GM12878 (cell line): Measurements from ENCODE around the gene C4orf33. TPM values are rescaled to one million over a fixed set of nuclear protein-coding genes. Genes with fewer than 3 reads are reported as not detected.

ENCODE experiments used
- ATAC-seq: fragments of 200-7000 bp; cut with Tn5 transposase; 3 replicates; pipeline ENCODE4 v1.9.1; 2020; ENCODE audit warnings: mild to moderate bottlenecking, moderate library complexity
- BruUV-seq: library from RNA; stranded (reverse); fragments of 400-500 nt; replicated peaks from 2 replicates; lab custom pipeline; 2021; lab: Mats Ljungman, UMichigan
- CTCF ChIA-PET: fragments of 300-600 bp; sonication (Branson Sonifier 250); formaldehyde crosslinking; extraction: SDS; loops from one replicate; lab custom pipeline; 2021; ENCODE audit warnings: inconsistent platforms; lab: Yijun Ruan, JAX
- POLR2A ChIA-PET: fragments of 350-600 bp; formaldehyde crosslinking; extraction: SDS; loops from one replicate; lab custom pipeline; 2021; ENCODE audit warnings: inconsistent platforms; lab: Charles Lee
- RAD21 ChIA-PET: fragments of 300-600 bp; sonication (Branson Sonifier 250); formaldehyde crosslinking; loops from one replicate; lab custom pipeline; 2023; ENCODE audit warnings: antibody characterized with exemption; ENCODE audit not compliant: unreplicated experiment; lab: Charles Lee
- SMC1A ChIA-PET: fragments of 300-600 bp; sonication (Branson Sonifier 250); formaldehyde crosslinking; loops from one replicate; lab custom pipeline; 2023; ENCODE audit not compliant: unreplicated experiment, uncharacterized antibody; lab: Charles Lee
- DNase-seq: peaks from one replicate; pipeline ENCODE4 v3.0.0-alpha.2; 2011; ENCODE audit warnings: low read depth, low spot score
- FAIRE-seq: peaks from 3 replicates; lab custom pipeline; 2011; peaks lifted over from hg19 to GRCh38; lab: Jason Lieb, UNC
- H2AFZ ChIP-seq: 2 replicates; pipeline ENCODE4 v1.6.0; 2011; ENCODE audit warnings: low read depth, low read length, control low read depth; ENCODE audit not compliant: control insufficient read depth
- H3K27ac ChIP-seq: 2 replicates; pipeline ENCODE4 v1.5.1; 2011; ENCODE audit warnings: control low read depth; ENCODE audit not compliant: control insufficient read depth, insufficient read depth
- H3K27me3 ChIP-seq, 2 experiments: replicated peaks in 1 of 2; 2 replicates each; pipeline versions ENCODE4 v1.6.0 to v1.6.1; 2011; ENCODE audit warnings: low read length in 1 of 2; ENCODE audit not compliant: control insufficient read depth in 2 of 2, insufficient read depth in 2 of 2
- H3K36me3 ChIP-seq, 2 experiments: 2 replicates each; pipeline ENCODE4 v1.5.1; 2011; ENCODE audit warnings: low read length in 1 of 2; ENCODE audit not compliant: control insufficient read depth in 2 of 2, insufficient read depth in 2 of 2
- H3K4me1 ChIP-seq: 2 replicates; pipeline ENCODE4 v1.6.1; 2011; ENCODE audit warnings: mild to moderate bottlenecking, low read length, moderate library complexity, mixed read lengths; ENCODE audit not compliant: control insufficient read depth, insufficient read depth
- H3K4me2 ChIP-seq: 2 replicates; pipeline ENCODE4 v1.6.0; 2011; ENCODE audit warnings: control low read depth; ENCODE audit not compliant: control insufficient read depth, insufficient read depth
- H3K4me3 ChIP-seq: fragments of 200-600 bp; sonication (generic); 2 replicates; pipeline ENCODE4 v1.5.1; 2016
- H3K79me2 ChIP-seq: 2 replicates; pipeline ENCODE4 v1.6.0; 2011; ENCODE audit warnings: low read length; ENCODE audit not compliant: control insufficient read depth, insufficient read depth
- H3K9ac ChIP-seq: 2 replicates; pipeline ENCODE4 v1.8.0; 2011; ENCODE audit warnings: low read length, control low read depth, mixed read lengths; ENCODE audit not compliant: control insufficient read depth, insufficient read depth
- H3K9me3 ChIP-seq: replicated peaks from 3 replicates; pipeline ENCODE4 v1.5.1; 2011; ENCODE audit warnings: mild to moderate bottlenecking, low read length; ENCODE audit not compliant: control insufficient read depth, insufficient read depth
- H4K20me1 ChIP-seq: 2 replicates; pipeline ENCODE4 v1.6.0; 2011; ENCODE audit not compliant: control insufficient read depth, insufficient read depth
- CEBPZ ChIP-seq: fragments of 150-350 bp; IDR thresholded peaks from 2 replicates; pipeline ENCODE4 v1.6.1; 2016; ENCODE audit warnings: low read depth, low read length
- CHD4 ChIP-seq: fragments of 200-600 bp; sonication (generic); IDR thresholded peaks from 2 replicates; pipeline ENCODE4 v1.6.1; 2016; ENCODE audit warnings: mild to moderate bottlenecking
- E4F1 ChIP-seq: fragments of 450-650 bp; IDR thresholded peaks from 2 replicates; pipeline ENCODE4 v1.6.1; 2018; ENCODE audit warnings: borderline replicate concordance, mild to moderate bottlenecking; ENCODE audit not compliant: partially characterized antibody
- ESRRA ChIP-seq: IDR thresholded peaks from 2 replicates; pipeline ENCODE4 v1.6.1; 2012; ENCODE audit warnings: mild to moderate bottlenecking, low read length, improper control_type of control experiment
- FOS ChIP-seq: IDR thresholded peaks from 3 replicates; pipeline ENCODE4 v1.6.1; 2011; ENCODE audit warnings: borderline replicate concordance; ENCODE audit not compliant: insufficient read length; ENCODE audit errors: extremely low read depth
- IKZF1 ChIP-seq: fragments of 450-650 bp; conservative IDR thresholded peaks from 2 replicates; pipeline ENCODE4 v1.6.1; 2017; ENCODE audit warnings: antibody characterized with exemption, mild to moderate bottlenecking
- KAT2A ChIP-seq: conservative IDR thresholded peaks from 2 replicates; pipeline ENCODE4 v1.6.1; 2011; ENCODE audit warnings: low read depth, low read length; ENCODE audit not compliant: control insufficient read depth
- NFYA ChIP-seq: IDR thresholded peaks from 2 replicates; pipeline ENCODE4 v1.6.1; 2011; ENCODE audit warnings: low read depth, mild to moderate bottlenecking, low read length, improper control_type of control experiment, borderline replicate concordance
- NR2F1 ChIP-seq: fragments of 450-650 bp; conservative IDR thresholded peaks from 2 replicates; pipeline ENCODE4 v1.6.1; 2017; ENCODE audit warnings: mild to moderate bottlenecking
- NRF1 ChIP-seq: conservative IDR thresholded peaks from 2 replicates; pipeline ENCODE4 v1.6.1; 2011; ENCODE audit warnings: mild to moderate bottlenecking, low read depth, low read length, improper control_type of control experiment
- POLR2AphosphoS2 ChIP-seq: IDR thresholded peaks from 2 replicates; pipeline ENCODE4 v1.6.1; 2011; ENCODE audit warnings: low read depth, mild to moderate bottlenecking, low read length, improper control_type of control experiment, moderate library complexity
- RFX5 ChIP-seq: IDR thresholded peaks from 2 replicates; pipeline ENCODE4 v1.6.1; 2011; ENCODE audit warnings: low read depth, low read length, improper control_type of control experiment
- SMAD5 ChIP-seq: IDR thresholded peaks from 2 replicates; pipeline ENCODE4 v1.6.1; 2016; ENCODE audit warnings: antibody characterized with exemption, low read depth
- USF2 ChIP-seq: IDR thresholded peaks from 2 replicates; pipeline ENCODE4 v1.6.1; 2011; ENCODE audit warnings: low read depth, low read length, improper control_type of control experiment, borderline replicate concordance
- YBX1 ChIP-seq: fragments of 450-650 bp; IDR thresholded peaks from 2 replicates; pipeline ENCODE4 v1.6.1; 2016; ENCODE audit warnings: antibody characterized with exemption
- ZNF274 ChIP-seq: IDR thresholded peaks from one replicate; pipeline ENCODE4 v1.8.0; 2011; ENCODE audit not compliant: insufficient read length, insufficient read depth
- WGBS: methylation state at CpG from one replicate; pipeline ENCODE4 v1.1.6; 2016; ENCODE audit warnings: low lambda C conversion rate; ENCODE audit not compliant: insufficient replicate concordance, insufficient coverage; ENCODE audit errors: missing lambda C conversion rate; 5-methylcytosine and 5-hydroxymethylcytosine counted together
- in situ Hi-C: fragments of 300-500 bp; cut with MboI; formaldehyde crosslinking; loops from 9 replicates; pipeline ENCODE4 v1.14.3; 2018; ENCODE audit warnings: mixed read lengths
- intact Hi-C: fragments of 100-400 bp; cut with micrococcal nuclease; formaldehyde crosslinking; loops from one replicate; pipeline ENCODE4 v1.14.2; 2022; ENCODE audit not compliant: unreplicated experiment
- polyA plus RNA-seq, 11 experiments: library from polyadenylated mRNA; depleted of rRNA in 4 of 11; unstranded in 6 of 11; stranded (reverse) in 5 of 11; fragments of >200 nt; fragmentation: Nextera tagmentation in 4 of 11; fragmentation: Illumina TruSeq in 1 of 11; extraction: Ambion mirVana in 4 of 11; extraction: Trizol in 1 of 11; gene quantifications; 1 replicate in 1 of 11; 2 replicates in 10 of 11; pipeline versions ENCODE4 v1.2.1 to v1.2.3, GENCODE V29; 2011 to 2016; ENCODE audit warnings: inconsistent platforms in 2 of 11, missing spikeins in 2 of 11, low read depth in 1 of 11
- total RNA-seq, 4 experiments: library from RNA; depleted of rRNA in 3 of 4; stranded (reverse); fragments of >200 nt in 3 of 4; fragmentation: Illumina TruSeq in 1 of 4; extraction: Trizol in 1 of 4; gene quantifications; 2 replicates each; pipeline versions ENCODE4 v1.2.1 to v1.2.3, GENCODE V29; 2013 to 2021
- TF ChIP-seq, protein P1 (sequence below): IDR thresholded peaks from 2 replicates; pipeline ENCODE4 v1.6.1; 2012; ENCODE audit warnings: low read depth, low read length, improper control_type of control experiment

C4orf33 gene
- total and polyA plus RNA-seq, 10 of the 15 experiments (the other 5 are each of a cell fraction or from before 2014, with no cell fraction given) = 10.2 to 29.8 (median 20.3) TPM

DNA sequence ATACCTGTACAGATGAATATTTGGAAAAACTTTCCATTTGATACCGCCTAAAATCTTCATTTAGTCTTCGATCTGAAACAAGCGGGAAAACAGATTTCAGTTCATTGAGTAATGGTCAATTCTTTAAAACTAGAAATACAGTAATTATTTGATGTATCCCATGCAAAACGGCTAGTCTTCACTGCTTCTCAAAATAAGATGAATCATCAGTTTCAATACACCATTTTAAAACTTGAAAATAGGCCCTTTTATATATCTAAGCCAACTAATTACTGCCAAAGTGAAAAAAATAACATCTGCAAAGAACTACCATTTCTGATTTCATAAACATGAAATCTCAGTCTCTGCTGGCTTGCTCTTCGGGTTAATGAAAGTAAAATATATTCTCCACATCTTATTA, 13.7 kb upstream of the C4orf33 start (continued):
- TF ChIP-seq CHD4 = no peak
- no peak for TF ChIP-seq IKZF1

GRCh38 chr4:129085472-129085871, 10.5 kb upstream of the C4orf33 start:
- ChIA-PET CTCF (no interaction called here), SMC1A (interaction anchor here (0.9 to 3.2 kb wide), 3 partner anchors 8 to 47 kb away, joined by 4 to 14 read pairs (median 4); no protein-coding TSS in a partner anchor), POLR2A (no interaction called here), RAD21 (no interaction called here)
- Histone ChIP-seq H4K20me1 (no peaks in the 10 kb centered on the region), H3K27me3 (no peaks in the 10 kb centered on the region), H2AFZ (no peak overlapping the region), H3K36me3 (peaks cover 6 to 7% of the 10 kb centered on the region in 2 experiments; a peak in 3 of 4 replicates), H3K27ac (no peak overlapping the region), H3K4me3 (no peak overlapping the region), H3K4me2 (no peak overlapping the region), H3K9me3 (peaks cover 22% of the 10 kb centered on the region), H3K4me1 (no peaks in the 10 kb centered on the region), H3K9ac (no peak overlapping the region), H3K79me2 (peaks cover 71% of the 10 kb centered on the region)
- intact Hi-C loops (no loop called here), in situ Hi-C loops (no loop called here)
- BruUV-seq = no TSS peak
- WGBS = 98% methylated on average over 4 of the region's 4 CpGs
- DNase-seq (no peak), FAIRE-seq (no peak), ATAC-seq (no peak)
- TF ChIP-seq NFYA (no peak), E4F1 (no peak), NRF1 (no peak), USF2 (no peak), ESRRA (no peak), KAT2A (no peak), SMAD5 (no peak), NR2F1 (no peak), CEBPZ (no peak), FOS (no peak), ZNF274 (no peak), YBX1 (no peak), RFX5 (no peak), POLR2AphosphoS2 (no peak)
- TF ChIP-seq, protein P1, sequence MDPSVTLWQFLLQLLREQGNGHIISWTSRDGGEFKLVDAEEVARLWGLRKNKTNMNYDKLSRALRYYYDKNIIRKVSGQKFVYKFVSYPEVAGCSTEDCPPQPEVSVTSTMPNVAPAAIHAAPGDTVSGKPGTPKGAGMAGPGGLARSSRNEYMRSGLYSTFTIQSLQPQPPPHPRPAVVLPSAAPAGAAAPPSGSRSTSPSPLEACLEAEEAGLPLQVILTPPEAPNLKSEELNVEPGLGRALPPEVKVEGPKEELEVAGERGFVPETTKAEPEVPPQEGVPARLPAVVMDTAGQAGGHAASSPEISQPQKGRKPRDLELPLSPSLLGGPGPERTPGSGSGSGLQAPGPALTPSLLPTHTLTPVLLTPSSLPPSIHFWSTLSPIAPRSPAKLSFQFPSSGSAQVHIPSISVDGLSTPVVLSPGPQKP = no peak
